SK-MEL-5 (cell line): ENCODE data around the gene SMR3B. TPM values are rescaled to one million over a fixed set of nuclear protein-coding genes. Genes with fewer than 3 reads are reported as not detected.
A peak's percentile ranks its signal among the peaks of the same experiment; 100 is the strongest.

Experiments
- DNase-seq: peaks from one replicate; pipeline ENCODE4 v3.0.0-alpha.2; 2016; ENCODE audit warnings: low read depth, low spot score
- in situ Hi-C: cut with HindIII; loops from 2 replicates; pipeline ENCODE4 v1.10.0; 2016; ENCODE audit warnings: low sequenced_read_pairs, high pct_unique_total_duplicates, low pct_unique_long_range_greater_than_20kb
- polyA plus RNA-seq, 2 experiments: library from polyadenylated mRNA; depleted of rRNA; stranded (reverse); fragments of >200 nt; gene quantifications; 2 replicates each; pipeline ENCODE4 v1.2.3, GENCODE V29; 2015
- total RNA-seq: library from RNA; depleted of rRNA; stranded (reverse); fragments of >200 nt; shearing (Covaris generic); gene quantifications from 2 replicates; pipeline ENCODE4 v1.2.3, GENCODE V29; 2014; rRNA removed

The SMR3B gene
- not detected in 2 replicates for total RNA-seq
- not detected in 2 replicates for polyA plus RNA-seq (2015; cell fraction: cytosol; rRNA removed)
- not detected in 2 replicates for polyA plus RNA-seq (2015; cell fraction: nucleus; rRNA removed)

DNA sequence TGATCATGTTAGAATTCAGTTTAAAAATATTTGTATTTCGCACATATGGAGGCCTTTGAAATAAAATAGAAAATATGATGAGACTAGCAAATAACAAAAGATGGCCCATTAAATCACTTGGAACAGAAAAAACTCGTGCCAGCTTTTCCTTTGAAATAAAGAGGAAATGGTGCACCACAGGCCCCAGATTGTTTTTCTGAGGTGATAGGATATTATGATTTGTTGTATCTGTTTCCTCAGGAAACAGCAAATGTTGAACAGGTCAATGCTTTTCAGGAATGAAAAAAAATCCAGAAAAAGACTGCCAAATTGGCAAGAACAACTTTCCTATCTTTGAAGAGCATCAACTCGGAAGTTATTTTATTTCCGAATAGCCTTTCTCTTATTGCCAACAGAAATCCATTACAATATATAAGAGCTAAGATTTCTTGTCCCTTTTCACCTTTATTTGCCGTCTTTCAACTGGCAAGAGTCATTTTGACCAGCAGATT, at the start of gene SMR3B:
SMR3B (plus strand) TSS at position 441 of the 491 bp plus-strand sequence. CDS start 1,380 bp downstream, outside the sequence.
- in situ Hi-C loops: no loop called here
- DNase-seq: no peak

DNA sequence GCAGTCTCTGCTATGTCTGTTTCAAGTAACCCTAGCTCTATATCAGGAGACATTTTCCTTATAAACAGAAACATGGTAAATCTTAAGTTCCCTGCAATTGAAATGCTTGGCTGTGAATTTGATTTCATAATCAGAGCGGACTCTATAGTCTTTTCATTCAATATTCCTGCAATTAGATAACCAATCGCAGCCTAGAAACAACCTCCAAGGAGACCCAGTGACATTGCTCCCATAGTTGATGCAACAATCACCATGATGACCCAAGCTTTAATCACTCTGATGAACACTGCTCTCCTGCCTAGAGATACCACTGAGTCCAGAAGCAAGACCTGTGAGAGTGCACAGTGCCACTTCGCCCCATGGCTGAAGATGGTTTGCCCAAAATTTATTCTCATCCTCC, 48.2 kb upstream of the SMR3B start, which contains the start of gene CABS1:
CABS1 (plus strand) TSS at position 301 of the 400 bp plus-strand sequence; CDS start at position 360, 59 bp downstream.
- no peak for DNase-seq
- in situ Hi-C loops: no loop called here

DNA sequence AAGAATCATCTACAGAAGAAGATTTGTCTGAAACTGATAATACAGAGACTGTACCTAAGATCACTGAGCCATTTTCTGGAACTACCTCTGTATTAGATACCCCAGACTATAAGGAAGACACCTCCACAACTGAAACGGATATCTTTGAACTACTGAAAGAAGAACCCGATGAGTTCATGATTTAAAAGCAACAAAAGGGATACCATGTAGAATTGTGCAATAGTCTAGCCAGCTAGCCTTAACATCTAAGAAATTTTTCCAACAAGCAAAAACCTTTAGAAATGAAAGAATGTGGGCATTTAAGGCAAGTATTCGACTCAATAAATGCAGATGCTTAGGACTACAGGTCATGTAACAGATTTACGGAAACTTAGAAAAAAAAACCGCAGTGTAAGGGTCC, 46.9 kb upstream of the SMR3B start:
- DNase-seq: no peak
- in situ Hi-C loops: no loop called here

DNA sequence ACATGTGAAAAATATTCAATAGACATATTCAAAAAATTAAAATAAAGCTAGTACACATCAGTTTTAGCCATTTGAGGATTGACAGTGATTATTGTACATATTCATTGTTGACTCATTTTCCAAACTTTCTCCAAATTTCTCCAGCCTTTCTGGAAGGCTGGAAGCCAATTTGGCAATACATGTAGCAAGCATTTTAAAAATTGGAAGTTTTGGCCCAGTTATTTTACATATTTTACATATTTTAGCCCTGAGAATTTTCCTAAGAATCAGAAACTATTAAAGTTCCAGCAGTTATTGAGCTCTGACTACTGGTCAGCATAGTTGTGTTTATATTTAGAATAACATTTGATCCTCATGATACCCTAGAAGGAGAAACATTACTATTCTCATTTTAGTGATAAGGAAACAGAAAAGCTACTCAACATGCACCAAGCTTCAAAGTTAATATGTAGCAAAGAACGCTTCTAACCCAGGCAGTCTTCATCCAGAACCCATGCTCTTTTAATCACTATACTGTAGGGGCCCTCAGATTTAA, 45.0 kb upstream of the SMR3B start:
- DNase-seq: no peak
- in situ Hi-C loops: no loop called here

DNA sequence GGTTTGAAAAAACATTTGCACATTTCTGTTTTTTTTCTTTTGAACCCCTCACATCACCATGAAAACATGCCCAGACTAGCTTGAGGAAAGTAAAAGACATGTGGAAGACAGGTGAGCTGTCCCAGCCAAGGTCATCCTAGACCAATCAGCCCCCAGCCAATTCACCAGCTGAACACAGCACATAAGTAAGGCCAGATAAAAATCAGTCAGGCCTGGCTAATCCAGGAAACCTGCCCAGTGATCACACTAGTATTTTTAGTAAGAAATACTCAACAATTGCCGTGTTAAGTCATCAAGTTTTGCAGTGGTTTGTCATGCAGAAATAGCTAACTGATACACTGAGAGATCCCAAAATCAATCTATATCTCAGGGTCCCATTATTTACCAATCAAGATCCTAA, 26.7 kb upstream of the SMR3B start:
- in situ Hi-C loops: no loop called here
- no peak for DNase-seq

DNA sequence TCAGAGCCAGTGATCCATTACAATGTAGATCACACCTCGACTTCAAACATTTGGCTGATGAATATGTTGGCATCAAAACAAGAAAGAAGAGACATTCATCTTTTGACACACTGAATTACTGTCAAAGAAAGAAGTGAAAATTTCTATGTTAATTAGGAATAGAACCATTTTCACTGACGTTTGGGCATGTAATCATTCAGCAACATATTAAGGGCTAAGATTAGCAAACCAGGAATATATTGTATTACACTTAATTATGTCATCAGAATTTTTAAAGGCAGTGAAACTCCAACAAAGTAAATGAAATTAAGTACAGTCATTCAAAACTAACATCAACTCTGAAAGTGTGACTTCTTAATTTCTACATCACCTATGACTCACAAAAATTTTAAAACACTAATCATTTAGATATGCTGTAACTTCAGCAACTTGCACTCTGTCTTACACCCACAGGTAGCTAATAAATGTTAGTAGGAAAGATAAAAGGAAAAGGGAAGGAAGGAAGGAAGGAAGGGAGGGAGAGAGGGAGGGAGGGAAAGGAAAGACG, 23.7 kb upstream of the SMR3B start:
- in situ Hi-C loops: no loop called here
- DNase-seq: no peak

DNA sequence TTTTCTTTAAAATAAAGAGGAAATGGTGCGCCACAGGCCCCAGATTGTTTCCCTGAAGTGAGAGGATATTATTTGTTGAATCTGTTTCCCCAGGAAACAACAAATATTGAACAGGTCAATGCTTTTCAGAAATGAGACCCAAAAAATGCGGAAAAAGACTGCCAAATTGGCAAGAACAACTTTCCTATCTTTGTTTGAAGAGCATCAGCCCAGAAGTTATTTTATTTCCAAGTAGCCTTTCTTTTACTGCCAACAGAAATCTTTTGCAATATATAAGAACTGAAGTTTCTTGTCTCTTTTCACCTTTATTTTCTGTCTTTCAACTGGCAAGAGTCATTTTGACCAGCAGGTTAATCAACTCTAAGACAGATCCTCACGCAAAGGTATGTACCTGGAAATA, 22.5 kb upstream of the SMR3B start, which contains the start of gene SMR3A:
SMR3A (plus strand) TSS at position 301 of the 400 bp plus-strand sequence. CDS start 1,356 bp downstream, outside the sequence.
- in situ Hi-C loops: no loop called here
- DNase-seq: no peak

DNA sequence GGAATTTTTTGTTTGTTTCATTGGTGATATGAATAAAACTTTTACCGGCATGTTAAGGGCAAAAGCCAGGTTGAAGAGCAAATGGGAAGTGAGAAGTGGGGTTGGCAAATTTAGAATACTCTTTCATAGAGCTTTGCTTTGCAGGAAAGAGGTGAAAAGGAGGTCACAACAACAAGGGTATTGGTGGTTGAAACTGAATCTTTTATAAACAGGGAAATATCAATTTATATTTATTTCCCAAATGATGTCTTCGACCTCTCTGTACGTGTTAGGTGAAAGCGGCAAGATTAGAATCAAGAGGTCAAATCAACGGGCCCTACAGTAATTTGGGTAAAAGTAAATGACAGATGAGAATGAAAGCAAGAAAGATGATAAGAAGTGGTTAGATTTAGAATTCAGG, 18.9 kb upstream of the SMR3B start:
- no peak for DNase-seq
- in situ Hi-C loops: no loop called here

DNA sequence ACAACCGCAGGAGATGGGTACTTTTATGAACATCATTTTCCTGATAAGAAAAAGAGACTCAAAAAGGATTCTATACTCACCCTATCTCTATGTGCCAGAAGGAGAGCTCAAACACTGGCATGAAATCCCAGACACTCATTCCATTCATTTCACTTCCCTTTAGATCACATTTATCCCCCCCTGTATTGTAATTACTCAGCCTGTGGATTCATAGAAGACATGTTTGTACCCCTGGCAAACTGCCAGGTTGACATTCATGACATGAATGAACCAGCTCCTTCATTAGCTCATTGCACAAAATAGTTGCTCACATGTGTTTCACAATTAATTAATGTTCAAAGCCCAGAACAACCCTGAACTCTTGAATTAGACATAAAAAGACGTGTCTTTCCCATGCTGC, 17.5 kb upstream of the SMR3B start:
- DNase-seq: peak; percentile 2
- in situ Hi-C loops: no loop called here

DNA sequence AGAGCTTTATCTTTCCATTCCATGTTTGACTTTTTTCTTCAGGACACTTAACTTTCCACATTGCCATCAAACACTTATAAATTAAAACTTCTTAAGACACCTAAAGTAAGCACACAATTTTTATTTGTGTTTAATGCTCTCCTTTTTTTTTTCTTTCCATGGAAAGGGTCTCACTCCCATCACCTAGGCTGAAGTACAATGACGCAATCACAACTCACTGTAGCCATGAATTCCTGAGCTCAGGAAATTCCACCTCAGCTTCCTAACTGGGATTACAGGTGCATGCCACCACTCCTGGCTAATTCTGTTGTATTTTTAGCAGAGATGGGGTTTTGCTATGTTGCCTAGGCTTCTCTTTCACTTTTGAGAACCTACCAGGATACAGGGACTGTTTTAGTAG, 15.1 kb upstream of the SMR3B start:
- in situ Hi-C loops: no loop called here

DNA sequence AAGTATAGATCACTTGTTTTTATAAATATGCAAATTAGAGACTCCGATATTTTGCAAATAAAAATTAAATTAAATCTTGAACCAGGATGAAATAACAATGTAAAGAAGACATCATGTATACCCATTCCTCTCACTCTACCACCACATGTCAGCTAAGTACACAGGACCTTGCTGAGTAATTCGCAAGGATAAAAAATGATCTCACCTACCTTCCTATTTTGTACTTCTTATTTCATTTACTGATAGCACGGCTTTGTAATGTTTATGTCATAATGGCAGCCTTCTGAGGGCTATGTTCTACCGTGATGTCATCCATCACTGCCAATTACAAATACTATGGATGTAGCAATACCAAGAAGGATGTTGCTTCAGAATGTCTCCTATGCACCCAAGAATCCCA, 10.9 kb upstream of the SMR3B start:
- in situ Hi-C loops: no loop called here

More for the DNA sequence above, 15.1 kb upstream of the SMR3B start:
- DNase-seq: no peak

DNA sequence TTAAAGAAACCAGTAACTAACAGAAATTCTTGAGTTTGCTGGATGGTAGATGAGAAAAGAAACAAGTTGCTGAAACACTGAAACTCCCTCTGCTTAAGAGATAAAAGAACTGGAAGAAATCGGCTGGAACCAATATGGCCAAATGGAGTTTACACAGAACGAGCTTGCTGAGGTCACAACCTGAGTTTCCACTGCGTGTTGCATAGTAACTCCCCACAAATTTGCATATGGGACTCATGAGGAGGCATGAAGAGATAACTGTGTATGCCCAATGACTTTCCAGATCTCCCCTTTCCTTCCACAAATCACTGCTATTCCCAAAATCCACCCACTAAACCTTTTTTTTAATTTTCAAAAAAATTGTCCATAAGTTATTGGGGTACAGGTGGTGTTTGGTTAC, 10.2 kb upstream of the SMR3B start:
- in situ Hi-C loops: no loop called here

More for the DNA sequence above, 10.9 kb upstream of the SMR3B start:
- DNase-seq: no peak

DNA sequence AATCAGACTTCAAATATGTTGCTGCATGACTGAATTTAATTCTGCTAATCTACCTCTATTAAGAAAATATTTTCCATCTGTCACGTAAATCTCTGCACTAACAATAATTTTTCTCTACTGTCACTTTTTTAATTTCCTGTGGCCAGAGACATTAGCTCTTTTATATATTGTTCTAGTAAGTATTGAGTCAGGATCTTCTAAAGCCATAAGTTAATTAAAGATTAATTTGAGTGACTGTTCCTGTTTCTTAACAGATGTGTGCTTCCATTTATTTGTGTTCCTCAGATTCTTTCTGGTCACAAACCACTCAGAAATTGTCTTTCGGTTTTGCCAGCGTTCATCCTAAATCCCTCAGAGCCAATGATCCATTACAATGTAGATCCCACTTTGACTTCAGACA, 2.4 kb upstream of the SMR3B start:
- no peak for DNase-seq
- in situ Hi-C loops: no loop called here

More for the DNA sequence above, 10.2 kb upstream of the SMR3B start:
- no peak for DNase-seq

DNA sequence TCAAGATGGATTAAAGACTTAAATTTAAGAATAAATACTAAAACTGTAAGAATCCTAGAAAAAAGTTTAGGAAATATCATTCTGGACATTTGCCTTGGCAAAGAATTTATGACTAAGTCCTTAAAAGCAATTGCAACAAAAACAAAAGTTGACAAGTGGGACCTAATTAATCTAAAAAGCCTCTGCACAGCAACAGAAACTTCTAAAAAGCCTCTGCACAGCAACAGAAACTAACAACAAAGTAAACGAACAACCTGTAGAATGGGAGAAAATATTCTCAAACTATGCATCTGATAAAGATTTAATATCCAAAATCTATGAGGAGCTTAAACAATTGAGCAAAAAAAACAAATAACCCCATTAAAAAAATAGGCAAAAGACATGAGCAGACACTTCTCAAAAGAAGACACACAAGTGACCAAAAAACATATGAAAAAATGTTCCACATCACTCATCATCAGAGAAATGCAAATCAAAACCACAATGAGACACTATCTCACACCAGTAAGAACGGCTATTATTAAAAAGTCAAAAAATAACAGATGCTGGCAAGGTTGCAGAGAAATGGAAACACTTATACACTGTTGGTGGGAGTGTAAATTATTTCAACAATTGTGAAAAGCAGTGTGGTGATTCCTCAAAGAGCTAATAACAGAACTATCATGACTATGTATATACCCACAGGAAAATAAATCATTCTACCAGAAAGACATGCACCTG, 9.3 kb downstream of the SMR3B start:
- in situ Hi-C loops: no loop called here
- DNase-seq: no peak

DNA sequence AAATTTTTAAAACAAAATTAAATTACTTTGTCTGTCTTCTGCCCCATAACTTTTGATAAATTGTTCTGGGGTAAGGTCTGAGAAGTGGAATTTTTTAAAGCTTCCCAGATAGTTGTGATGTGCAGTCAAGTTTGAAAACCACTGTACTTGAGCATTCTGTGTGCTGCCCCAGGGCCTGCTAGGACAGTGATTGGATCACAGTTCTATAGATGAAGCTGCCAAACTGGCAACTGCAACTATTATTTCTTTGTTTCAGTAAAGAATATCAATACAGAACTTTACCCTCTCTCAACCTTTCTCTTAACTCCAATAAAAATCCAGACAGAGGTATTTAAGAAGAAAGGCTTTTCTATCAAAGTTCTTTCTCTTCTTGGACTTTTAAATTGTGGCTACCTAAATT, 14.6 kb downstream of the SMR3B start, which contains the start of gene OPRPN:
OPRPN (plus strand) TSS at position 361 of the 400 bp plus-strand sequence. CDS start 1,346 bp downstream, outside the sequence.
- DNase-seq: no peak
- in situ Hi-C loops: no loop called here

DNA sequence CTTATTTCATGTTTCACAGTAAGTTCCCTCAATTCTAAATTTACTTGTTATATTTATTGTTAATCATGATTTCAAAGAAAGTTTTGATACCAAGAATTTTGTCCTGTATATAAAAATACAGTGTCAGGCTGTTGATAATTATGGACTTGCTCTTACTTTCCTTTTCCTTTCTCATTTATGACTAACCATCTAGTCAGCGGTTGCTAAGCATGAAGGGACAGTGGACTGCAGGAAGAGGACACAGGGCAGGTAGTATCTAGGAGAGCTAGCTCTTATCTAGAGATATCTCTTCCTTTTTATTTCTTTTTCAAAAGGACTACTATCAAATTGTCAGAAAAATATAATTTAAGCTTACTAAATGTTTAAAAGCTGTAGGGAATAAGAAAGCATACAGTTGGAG, 16.4 kb downstream of the SMR3B start:
- DNase-seq: no peak
- in situ Hi-C loops: no loop called here

DNA sequence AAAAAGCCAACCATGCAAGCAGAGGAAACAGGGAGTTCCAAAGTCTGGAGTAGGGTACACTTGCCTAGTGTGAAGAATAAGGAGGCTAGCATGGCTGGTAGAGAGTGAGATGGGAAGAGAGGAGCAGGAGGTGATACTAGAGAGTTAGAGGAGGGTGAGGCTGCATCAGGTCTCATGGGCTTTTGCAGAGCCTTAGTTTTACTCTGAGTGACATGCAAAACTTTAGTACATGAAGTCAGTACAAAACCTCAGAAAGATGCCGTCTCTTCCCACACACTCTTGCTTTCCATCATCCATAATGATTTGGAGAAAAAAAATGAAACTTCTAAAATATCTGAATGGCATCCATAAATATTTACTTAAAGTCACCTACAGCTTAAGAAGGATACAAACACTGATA, 19.8 kb downstream of the SMR3B start:
- in situ Hi-C loops: no loop called here

DNA sequence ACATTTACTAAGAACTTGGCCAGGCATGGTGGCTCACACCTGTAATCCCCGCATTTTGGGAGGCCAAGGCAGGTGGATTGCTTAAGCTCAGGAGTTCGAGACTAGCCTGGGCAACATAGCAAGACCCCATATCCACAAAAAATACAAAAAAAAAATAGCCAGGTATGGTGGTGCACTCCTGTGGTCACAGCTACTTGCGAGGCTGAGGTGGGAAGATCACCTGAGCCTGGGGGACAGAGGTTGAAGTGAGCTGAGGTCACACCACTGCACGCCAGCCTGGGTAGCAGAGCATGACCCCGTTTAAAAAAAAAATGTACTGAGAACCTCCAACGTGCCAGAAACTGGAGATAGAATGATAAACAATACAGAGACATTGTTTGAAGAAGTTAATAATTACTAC, 22.8 kb downstream of the SMR3B start:
- in situ Hi-C loops: no loop called here
- no peak for DNase-seq

More for the DNA sequence above, 19.8 kb downstream of the SMR3B start:
- no peak for DNase-seq
